Hepatocyte (in vitro differentiated cells): ENCODE measurements around the gene CLDN34. TPM values are rescaled to one million over a fixed set of nuclear protein-coding genes. Genes with fewer than 3 reads are reported as not detected.

Experiments used
- DNase-seq: peaks from one replicate; pipeline ENCODE4 v3.0.0-alpha.2; 2016; ENCODE audit warnings: low spot score
- H2AFZ ChIP-seq: fragments of 200-600 bp; sonication (generic); 2 replicates; pipeline ENCODE4 v1.6.0; 2016; ENCODE audit warnings: antibody characterized with exemption, mild to moderate bottlenecking
- H3K27ac ChIP-seq: fragments of 200-600 bp; sonication (generic); 2 replicates; pipeline ENCODE4 v1.5.1; 2016; ENCODE audit warnings: mild to moderate bottlenecking
- H3K27me3 ChIP-seq: fragments of 200-600 bp; sonication (generic); 2 replicates; pipeline ENCODE4 v1.6.1; 2016
- H3K36me3 ChIP-seq: fragments of 200-600 bp; sonication (generic); replicated peaks from 2 replicates; pipeline ENCODE4 v1.5.1; 2016; ENCODE audit warnings: low read depth; ENCODE audit not compliant: insufficient read depth
- H3K4me1 ChIP-seq: fragments of 200-600 bp; sonication (generic); 2 replicates; pipeline ENCODE4 v1.5.1; 2016; ENCODE audit warnings: mild to moderate bottlenecking, moderate library complexity; ENCODE audit not compliant: insufficient read depth
- H3K4me2 ChIP-seq: fragments of 200-600 bp; sonication (generic); 2 replicates; pipeline ENCODE4 v1.6.0; 2016
- H3K4me3 ChIP-seq: fragments of 200-600 bp; sonication (generic); 2 replicates; pipeline ENCODE4 v1.5.1; 2016; ENCODE audit warnings: mild to moderate bottlenecking
- H3K79me2 ChIP-seq: fragments of 200-600 bp; sonication (generic); 2 replicates; pipeline ENCODE4 v1.6.0; 2017; ENCODE audit warnings: mild to moderate bottlenecking
- H3K9me2 ChIP-seq: fragments of 200-600 bp; sonication (generic); replicated peaks from 2 replicates; pipeline ENCODE4 v1.6.0; 2017; ENCODE audit warnings: mild to moderate bottlenecking; ENCODE audit not compliant: insufficient read depth
- H3K9me3 ChIP-seq: fragments of 200-600 bp; sonication (generic); 2 replicates; pipeline ENCODE4 v1.5.1; 2016; ENCODE audit warnings: low read depth, mild to moderate bottlenecking
- H4K20me1 ChIP-seq: fragments of 200-600 bp; sonication (generic); 2 replicates; pipeline ENCODE4 v1.6.0; 2016; ENCODE audit warnings: mild to moderate bottlenecking; ENCODE audit not compliant: insufficient read depth, poor library complexity, severe bottlenecking
- EZH2 ChIP-seq: fragments of 200-600 bp; sonication (generic); IDR thresholded peaks from 2 replicates; pipeline ENCODE4 v1.6.1; 2016; ENCODE audit warnings: antibody characterized with exemption, mild to moderate bottlenecking, borderline replicate concordance
- EZH2phosphoT487 ChIP-seq: fragments of 200-600 bp; sonication (generic); IDR thresholded peaks from one replicate; pipeline ENCODE4 v1.6.1; 2018; ENCODE audit warnings: antibody characterized with exemption, mild to moderate bottlenecking, low read depth, moderate library complexity; ENCODE audit not compliant: unreplicated experiment, severe bottlenecking
- WGBS: methylation state at CpG from one replicate; pipeline ENCODE4 v1.1.6; 2016; ENCODE audit warnings: low lambda C conversion rate; ENCODE audit errors: missing lambda C conversion rate; 5-methylcytosine and 5-hydroxymethylcytosine counted together
- polyA plus RNA-seq: library from polyadenylated mRNA; unstranded; fragments of >200 nt; fragmentation: Nextera tagmentation; extraction: Ambion mirVana; gene quantifications from 2 replicates; pipeline ENCODE4 v1.2.1, GENCODE V29; 2016
- total RNA-seq: library from RNA; depleted of rRNA; stranded (reverse); fragments of >200 nt; gene quantifications from 2 replicates; pipeline ENCODE4 v1.2.3, GENCODE V29; 2014
- TF ChIP-seq, protein P1 (sequence below): fragments of 200-600 bp; sonication (generic); IDR thresholded peaks from 2 replicates; pipeline ENCODE4 v1.5.1; 2016; ENCODE audit warnings: antibody characterized with exemption, mild to moderate bottlenecking; ENCODE audit not compliant: poor library complexity

The CLDN34 gene
- total and polyA plus RNA-seq, 2 experiments from 2014 or later, result not detected

DNA sequence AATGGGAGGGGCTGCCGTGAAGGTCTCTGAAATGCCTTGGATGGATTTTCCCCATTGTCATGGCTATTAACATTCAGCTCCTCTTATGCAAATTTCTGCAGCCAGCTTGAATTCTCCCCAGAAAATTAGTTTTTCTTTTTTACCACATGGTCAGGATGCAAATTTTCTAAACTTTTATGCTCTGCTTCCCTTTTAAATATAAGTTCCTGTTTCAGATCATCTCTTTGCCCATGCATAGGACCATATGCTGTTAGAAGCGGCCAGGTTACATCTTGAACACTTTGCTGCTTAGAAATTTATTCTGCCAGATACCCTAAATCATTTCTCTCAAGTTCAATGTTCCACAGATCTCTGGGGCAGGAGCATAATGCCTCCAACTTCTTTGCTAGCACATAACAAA is 13.8 kb upstream of the CLDN34 start:
- Histone ChIP-seq H3K27ac (no peak overlapping the region), H3K4me2 (no peak overlapping the region), H3K9me2 (no peaks in the 10 kb centered on the region), H3K27me3 (no peaks in the 10 kb centered on the region), H3K9me3 (no peaks in the 10 kb centered on the region), H3K4me3 (no peak overlapping the region), H4K20me1 (no peaks in the 10 kb centered on the region), H3K79me2 (no peaks in the 10 kb centered on the region), H3K36me3 (no peaks in the 10 kb centered on the region), H3K4me1 (no peaks in the 10 kb centered on the region), H2AFZ (no peak overlapping the region)
- DNase-seq, result no peak
- 81% methylated on average over 2 of the region's 2 CpGs for WGBS
- TF ChIP-seq, protein P1, sequence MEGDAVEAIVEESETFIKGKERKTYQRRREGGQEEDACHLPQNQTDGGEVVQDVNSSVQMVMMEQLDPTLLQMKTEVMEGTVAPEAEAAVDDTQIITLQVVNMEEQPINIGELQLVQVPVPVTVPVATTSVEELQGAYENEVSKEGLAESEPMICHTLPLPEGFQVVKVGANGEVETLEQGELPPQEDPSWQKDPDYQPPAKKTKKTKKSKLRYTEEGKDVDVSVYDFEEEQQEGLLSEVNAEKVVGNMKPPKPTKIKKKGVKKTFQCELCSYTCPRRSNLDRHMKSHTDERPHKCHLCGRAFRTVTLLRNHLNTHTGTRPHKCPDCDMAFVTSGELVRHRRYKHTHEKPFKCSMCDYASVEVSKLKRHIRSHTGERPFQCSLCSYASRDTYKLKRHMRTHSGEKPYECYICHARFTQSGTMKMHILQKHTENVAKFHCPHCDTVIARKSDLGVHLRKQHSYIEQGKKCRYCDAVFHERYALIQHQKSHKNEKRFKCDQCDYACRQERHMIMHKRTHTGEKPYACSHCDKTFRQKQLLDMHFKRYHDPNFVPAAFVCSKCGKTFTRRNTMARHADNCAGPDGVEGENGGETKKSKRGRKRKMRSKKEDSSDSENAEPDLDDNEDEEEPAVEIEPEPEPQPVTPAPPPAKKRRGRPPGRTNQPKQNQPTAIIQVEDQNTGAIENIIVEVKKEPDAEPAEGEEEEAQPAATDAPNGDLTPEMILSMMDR, result no peak
- TF ChIP-seq EZH2 (no peak), EZH2phosphoT487 (no peak)

DNA sequence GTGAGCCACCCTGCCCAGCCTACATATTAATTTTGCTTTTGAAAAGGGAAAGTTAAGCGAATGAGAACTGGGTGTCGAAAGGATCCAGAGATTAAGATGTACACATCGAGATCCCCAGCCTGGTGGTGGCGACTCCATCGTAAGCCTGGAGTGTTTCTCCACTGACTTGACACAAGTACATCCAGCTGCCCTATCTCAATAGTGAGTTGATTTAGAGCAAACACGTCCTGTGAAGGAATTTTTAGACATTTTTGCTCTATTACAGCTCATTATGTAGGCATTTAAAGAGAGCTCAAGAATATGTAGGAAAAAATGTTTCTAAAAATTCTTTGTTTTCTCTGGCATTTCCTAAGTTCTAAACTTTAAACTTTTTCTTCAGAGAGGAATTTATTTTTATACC is 11.7 kb upstream of the CLDN34 start:
- Histone ChIP-seq H4K20me1 (no peaks in the 10 kb centered on the region), H3K79me2 (no peaks in the 10 kb centered on the region), H3K36me3 (no peaks in the 10 kb centered on the region), H3K4me3 (no peak overlapping the region), H3K27me3 (no peaks in the 10 kb centered on the region), H2AFZ (no peak overlapping the region), H3K4me1 (no peaks in the 10 kb centered on the region), H3K27ac (no peak overlapping the region), H3K4me2 (no peak overlapping the region), H3K9me3 (no peaks in the 10 kb centered on the region), H3K9me2 (no peaks in the 10 kb centered on the region)
- 60% methylated on average over 6 of the region's 6 CpGs for WGBS
- DNase-seq, result no peak
- TF ChIP-seq EZH2phosphoT487 (no peak), EZH2 (no peak)
- TF ChIP-seq, protein P1, result no peak

DNA sequence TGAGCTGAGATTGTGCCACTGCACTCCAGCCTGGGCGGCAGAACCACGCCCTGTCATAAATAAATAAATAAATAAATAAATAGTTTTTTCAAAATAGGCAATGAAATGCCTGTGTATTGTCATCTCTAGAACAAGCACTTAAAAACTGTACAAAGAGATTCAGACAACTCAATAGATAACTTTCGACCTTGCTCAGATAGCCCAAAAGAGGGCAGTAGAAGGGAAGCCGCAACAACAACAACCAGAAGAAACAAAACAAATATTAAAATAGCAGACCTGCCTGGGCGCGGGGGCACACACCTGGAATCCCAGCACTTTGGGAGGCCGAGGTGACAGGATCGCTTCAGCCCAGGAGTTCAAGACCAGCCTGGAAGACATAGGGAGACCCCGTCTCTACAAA is 9.4 kb upstream of the CLDN34 start:
- Histone ChIP-seq H3K27me3 (no peaks in the 10 kb centered on the region), H3K4me2 (no peak overlapping the region), H3K4me1 (no peaks in the 10 kb centered on the region), H3K27ac (no peak overlapping the region), H4K20me1 (no peaks in the 10 kb centered on the region), H3K9me3 (no peaks in the 10 kb centered on the region), H3K36me3 (no peaks in the 10 kb centered on the region), H3K4me3 (no peak overlapping the region), H3K9me2 (no peaks in the 10 kb centered on the region), H3K79me2 (no peaks in the 10 kb centered on the region), H2AFZ (no peak overlapping the region)
- DNase-seq, result no peak
- 83% methylated on average over 9 of the region's 9 CpGs for WGBS
- no peak for TF ChIP-seq EZH2phosphoT487
- TF ChIP-seq, protein P1, result no peak
- TF ChIP-seq EZH2, result no peak

DNA sequence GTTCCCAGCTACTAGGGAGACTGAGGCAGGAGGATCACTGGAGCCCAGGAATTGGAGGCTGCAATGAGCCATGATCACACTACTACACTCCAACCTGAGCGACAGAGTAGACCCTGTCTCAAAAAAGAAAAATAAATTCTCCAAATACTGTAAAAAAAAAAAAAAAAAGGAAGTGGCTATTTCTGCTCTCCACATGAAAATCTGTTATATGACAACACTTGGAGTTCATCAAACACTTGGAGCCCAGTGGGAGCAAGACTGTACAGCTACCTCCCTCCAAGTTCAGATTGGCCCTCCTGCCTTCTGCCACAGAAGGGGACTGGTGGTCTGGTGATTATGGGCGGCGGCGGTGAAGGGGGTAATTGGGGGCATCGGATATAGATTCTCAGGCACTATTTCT is 9.0 kb upstream of the CLDN34 start:
- H3K27me3 ChIP-seq, result no peaks in the 10 kb centered on the region
- H3K36me3 ChIP-seq, result no peaks in the 10 kb centered on the region
- TF ChIP-seq EZH2 (no peak), EZH2phosphoT487 (no peak)
- TF ChIP-seq, protein P1, result no peak
- H3K9me2 ChIP-seq, result no peaks in the 10 kb centered on the region
- WGBS, result 91% methylated on average over 5 of the region's 5 CpGs
- no peak overlapping the region for H3K27ac ChIP-seq
- no peak for DNase-seq
- no peak overlapping the region for H2AFZ ChIP-seq
- H3K4me2 ChIP-seq, result no peak overlapping the region
- no peaks in the 10 kb centered on the region for H3K79me2 ChIP-seq
- no peak overlapping the region for H3K4me3 ChIP-seq
- no peaks in the 10 kb centered on the region for H4K20me1 ChIP-seq
- no peaks in the 10 kb centered on the region for H3K9me3 ChIP-seq
- no peaks in the 10 kb centered on the region for H3K4me1 ChIP-seq
